RWPE1 (cell line): Measurements from ENCODE around the gene TMEM38B.

Source experiments
- CTCF ChIA-PET: fragments of 350-600 bp; sonication (Branson Sonifier 250); formaldehyde crosslinking; extraction: SDS; loops from one replicate; lab custom pipeline; 2021; lab: Yijun Ruan, JAX
- POLR2A ChIA-PET: fragments of 400-600 bp; formaldehyde crosslinking; extraction: SDS; loops from one replicate; lab custom pipeline; 2020; ENCODE audit warnings: antibody characterized with exemption; ENCODE audit not compliant: low non-redundant PET; lab: Yijun Ruan, JAX
- DNase-seq: peaks from one replicate; pipeline ENCODE4 v3.0.0; 2012; ENCODE audit warnings: low spot score
- H3K27ac ChIP-seq: fragments of 450-650 bp; 2 replicates; pipeline ENCODE4 v1.5.1; 2017
- TF ChIP-seq, protein P1 (sequence below): fragments of 450-650 bp; conservative IDR thresholded peaks from 2 replicates; pipeline ENCODE4 v1.5.1; 2017; ENCODE audit warnings: low read depth, mild to moderate bottlenecking

TMEM38B gene

DNA sequence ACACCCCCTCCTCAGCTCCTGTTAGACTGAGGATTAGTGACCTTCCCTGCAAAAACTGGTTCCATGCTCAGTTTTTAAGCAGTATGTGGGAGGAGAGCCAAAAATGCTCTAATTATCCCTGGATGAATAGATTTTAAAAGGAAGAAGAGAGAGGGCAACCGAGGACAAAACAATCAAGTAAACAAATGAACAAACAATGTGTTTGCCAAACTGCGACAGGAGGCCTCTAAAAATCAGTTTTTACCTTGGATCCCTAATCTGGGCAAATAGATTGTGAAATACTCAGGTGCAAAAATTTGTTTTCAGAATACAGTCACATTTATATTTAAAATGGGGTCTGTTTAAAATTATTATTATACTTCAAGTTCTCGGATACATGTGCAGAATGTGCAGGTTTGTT, 23.6 kb upstream of the TMEM38B start:
- POLR2A ChIA-PET, result no interaction called here
- CTCF ChIA-PET, result no interaction called here
- TF ChIP-seq, protein P1, sequence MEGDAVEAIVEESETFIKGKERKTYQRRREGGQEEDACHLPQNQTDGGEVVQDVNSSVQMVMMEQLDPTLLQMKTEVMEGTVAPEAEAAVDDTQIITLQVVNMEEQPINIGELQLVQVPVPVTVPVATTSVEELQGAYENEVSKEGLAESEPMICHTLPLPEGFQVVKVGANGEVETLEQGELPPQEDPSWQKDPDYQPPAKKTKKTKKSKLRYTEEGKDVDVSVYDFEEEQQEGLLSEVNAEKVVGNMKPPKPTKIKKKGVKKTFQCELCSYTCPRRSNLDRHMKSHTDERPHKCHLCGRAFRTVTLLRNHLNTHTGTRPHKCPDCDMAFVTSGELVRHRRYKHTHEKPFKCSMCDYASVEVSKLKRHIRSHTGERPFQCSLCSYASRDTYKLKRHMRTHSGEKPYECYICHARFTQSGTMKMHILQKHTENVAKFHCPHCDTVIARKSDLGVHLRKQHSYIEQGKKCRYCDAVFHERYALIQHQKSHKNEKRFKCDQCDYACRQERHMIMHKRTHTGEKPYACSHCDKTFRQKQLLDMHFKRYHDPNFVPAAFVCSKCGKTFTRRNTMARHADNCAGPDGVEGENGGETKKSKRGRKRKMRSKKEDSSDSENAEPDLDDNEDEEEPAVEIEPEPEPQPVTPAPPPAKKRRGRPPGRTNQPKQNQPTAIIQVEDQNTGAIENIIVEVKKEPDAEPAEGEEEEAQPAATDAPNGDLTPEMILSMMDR, result no peak
- DNase-seq, result no peak
- no peak overlapping the region for H3K27ac ChIP-seq

DNA sequence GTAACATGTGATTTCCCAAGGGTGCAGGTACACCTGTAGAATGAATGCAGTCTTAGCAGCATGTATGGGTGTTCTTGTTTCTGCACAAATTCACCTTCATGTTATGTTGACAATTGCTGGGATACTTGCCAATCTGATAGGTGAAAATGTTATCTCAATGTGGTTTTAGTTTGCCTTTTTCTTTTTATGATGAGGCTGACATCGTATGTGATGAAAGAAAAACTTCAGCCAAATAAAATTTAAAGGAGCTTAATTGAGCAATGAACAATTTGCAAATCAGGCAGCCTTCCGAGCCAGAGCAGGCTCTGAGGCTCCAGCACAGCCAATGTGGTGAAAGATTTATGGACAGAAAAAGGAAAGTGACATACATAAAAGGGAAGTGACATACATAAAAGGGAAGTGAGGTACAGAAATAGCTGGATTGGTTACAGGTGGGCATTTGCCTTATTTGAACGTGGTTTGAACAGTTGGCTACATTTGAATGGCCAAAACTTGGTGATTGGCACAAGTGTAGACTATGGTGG, 21.6 kb upstream of the TMEM38B start:
- CTCF ChIA-PET, result no interaction called here
- no peak for DNase-seq
- H3K27ac ChIP-seq, result no peak overlapping the region
- TF ChIP-seq, protein P1, result no peak
- POLR2A ChIA-PET, result no interaction called here

DNA sequence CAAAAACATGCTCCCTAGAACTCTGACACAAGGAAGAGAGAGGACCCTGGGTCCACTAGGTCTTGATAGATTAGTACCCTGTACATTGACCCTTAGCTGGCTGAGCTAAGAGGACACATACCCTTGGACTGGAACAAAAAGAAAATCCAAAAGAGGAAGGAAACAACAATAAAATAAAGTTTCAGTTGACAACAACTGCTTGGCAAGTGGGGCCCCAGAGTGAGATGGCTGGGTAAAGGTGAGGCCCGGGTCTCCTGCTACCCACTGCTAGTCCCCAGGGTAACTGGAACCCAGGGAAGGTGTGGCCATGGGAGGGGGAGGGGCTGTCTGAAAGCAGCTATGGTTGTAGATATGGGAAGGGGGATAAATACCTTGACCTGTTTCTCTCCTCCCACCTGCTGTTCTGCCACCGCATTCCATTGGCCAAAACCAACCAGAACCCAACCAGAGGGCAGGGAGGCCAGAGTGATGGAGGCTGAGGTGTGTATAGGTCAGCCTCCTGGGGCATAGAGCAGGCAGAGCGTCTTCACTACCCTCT, 20.4 kb upstream of the TMEM38B start:
- DNase-seq, result no peak
- ChIA-PET CTCF (no interaction called here), POLR2A (no interaction called here)
- no peak overlapping the region for H3K27ac ChIP-seq
- TF ChIP-seq, protein P1, result no peak

DNA sequence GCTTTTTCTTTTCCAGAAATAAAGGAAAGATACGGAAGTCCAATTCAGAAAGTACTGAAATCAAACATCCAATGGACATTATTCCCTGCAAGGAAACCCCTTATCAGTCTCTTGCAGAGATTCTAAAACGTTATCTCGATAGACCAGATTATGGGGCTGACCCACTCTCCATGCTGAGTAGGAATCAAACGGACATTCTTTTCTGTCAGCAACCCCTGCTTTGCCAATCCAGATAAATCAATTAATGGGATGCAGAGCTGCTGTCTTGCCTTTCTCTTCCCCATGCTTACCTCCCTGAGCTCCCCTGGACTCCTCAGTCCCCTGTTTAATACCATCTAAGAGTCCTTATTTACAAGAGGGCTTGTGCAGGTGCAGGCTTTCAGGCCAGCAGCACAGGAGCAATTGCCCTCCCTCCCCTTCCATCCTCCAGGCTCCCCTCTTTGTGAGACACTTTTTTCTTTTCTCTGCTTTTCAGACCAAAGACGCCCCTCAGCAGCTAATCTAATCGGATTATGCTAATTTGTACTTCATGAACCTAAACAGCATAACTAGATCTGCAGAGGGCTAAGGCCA, 17.9 kb upstream of the TMEM38B start:
- ChIA-PET CTCF (no interaction called here), POLR2A (no interaction called here)

DNA sequence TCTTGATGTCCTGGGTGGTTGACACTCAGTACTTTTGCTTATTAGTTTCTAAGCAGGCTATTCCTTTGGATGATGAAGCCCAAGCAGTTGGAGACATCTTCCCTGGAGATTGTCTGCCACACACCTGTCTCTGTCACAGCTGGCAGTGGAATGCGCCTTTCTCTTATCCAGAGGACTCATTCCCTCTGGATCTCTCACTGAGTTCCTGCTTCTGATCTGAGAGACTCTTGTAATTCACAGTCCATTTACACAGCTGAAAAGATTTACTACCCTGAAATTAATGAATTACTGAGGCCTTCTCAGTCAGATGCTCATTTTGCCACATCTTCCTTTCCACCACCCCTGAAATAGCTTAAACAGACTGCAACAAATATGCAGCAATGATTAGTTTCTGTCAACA, 16.2 kb upstream of the TMEM38B start:
- TF ChIP-seq, protein P1, result no peak
- ChIA-PET POLR2A (no interaction called here), CTCF (interaction anchor here (0.6 kb wide), 1 partner anchor 482 kb away, joined by 3 read pairs; no protein-coding TSS in a partner anchor)
- DNase-seq, result no peak
- no peak overlapping the region for H3K27ac ChIP-seq

More for the DNA sequence above, 17.9 kb upstream of the TMEM38B start:
- no peak for DNase-seq
- TF ChIP-seq, protein P1, result no peak
- H3K27ac ChIP-seq, result no peak overlapping the region

DNA sequence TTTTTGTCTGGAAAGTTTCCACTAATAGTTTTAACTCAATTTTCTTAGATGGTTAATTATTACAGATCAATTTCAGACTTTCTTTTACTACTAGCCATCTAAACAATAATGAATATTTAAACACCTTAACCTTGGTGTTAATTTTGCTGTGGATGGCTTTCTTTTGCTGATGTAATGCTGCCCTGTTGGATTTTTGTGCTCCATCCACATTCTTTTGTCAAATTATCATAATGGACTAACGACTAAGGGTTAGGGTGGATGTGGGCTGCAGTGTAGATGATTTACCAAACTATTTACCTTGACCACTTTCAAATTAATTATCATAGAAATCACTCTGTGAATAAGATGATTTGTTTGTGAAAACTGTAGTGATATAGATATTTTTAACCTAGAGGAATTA, 15.6 kb upstream of the TMEM38B start:
- POLR2A ChIA-PET, result no interaction called here
- H3K27ac ChIP-seq, result no peak overlapping the region
- CTCF ChIA-PET, result interaction anchor here (0.6 to 0.7 kb wide), 2 partner anchors 483 to 1662 kb away, joined by 3 read pairs; no protein-coding TSS in a partner anchor
- no peak for DNase-seq
- TF ChIP-seq, protein P1, result no peak
